H9 (cell line): Measurements from ENCODE around the gene STAB2. TPM values are rescaled to one million over a fixed set of nuclear protein-coding genes. Genes with fewer than 3 reads are reported as not detected.

Experiments used
- DNase-seq: peaks from one replicate; pipeline ENCODE4 v3.0.0-alpha.2; 2017
- H2AFZ ChIP-seq: one replicate; pipeline ENCODE4 v1.6.1; 2013; ENCODE audit warnings: mild to moderate bottlenecking, low read length, control low read depth, moderate library complexity
- H2AK5ac ChIP-seq: 2 replicates; pipeline ENCODE4 v1.6.1; 2013; ENCODE audit warnings: low read length, control low read depth, mixed read lengths; ENCODE audit not compliant: insufficient read length
- H2BK120ac ChIP-seq: one replicate; pipeline ENCODE4 v1.6.1; 2013; ENCODE audit warnings: low read depth, mild to moderate bottlenecking, low read length, control low read depth, inconsistent platforms; ENCODE audit not compliant: poor library complexity, severe bottlenecking
- H2BK12ac ChIP-seq: 2 replicates; pipeline ENCODE4 v1.6.1; 2013; ENCODE audit warnings: low read length, control low read depth, mixed read lengths, low read depth; ENCODE audit not compliant: insufficient read length
- H2BK15ac ChIP-seq: 2 replicates; pipeline ENCODE4 v1.6.1; 2013; ENCODE audit warnings: low read depth, low read length, control low read depth
- H2BK20ac ChIP-seq: one replicate; pipeline ENCODE4 v1.6.1; 2013; ENCODE audit warnings: low read depth, mild to moderate bottlenecking, low read length, control low read depth, inconsistent platforms; ENCODE audit not compliant: poor library complexity, severe bottlenecking
- H2BK5ac ChIP-seq: 2 replicates; pipeline ENCODE4 v1.6.1; 2013; ENCODE audit warnings: low read length, control low read depth, mixed read lengths; ENCODE audit not compliant: insufficient read length
- H3K14ac ChIP-seq: 2 replicates; pipeline ENCODE4 v1.6.1; 2013; ENCODE audit warnings: low read length, control low read depth; ENCODE audit not compliant: insufficient read depth
- H3K18ac ChIP-seq: 2 replicates; pipeline ENCODE4 v1.6.1; 2013; ENCODE audit warnings: low read depth, mild to moderate bottlenecking, mixed read lengths, low read length, control low read depth; ENCODE audit not compliant: insufficient read length
- H3K23ac ChIP-seq: 2 replicates; pipeline ENCODE4 v1.6.1; 2013; ENCODE audit warnings: low read length, control low read depth, mixed read lengths, low read depth; ENCODE audit not compliant: insufficient read length
- H3K23me2 ChIP-seq: 2 replicates; pipeline ENCODE4 v1.6.1; 2013; ENCODE audit warnings: low read depth, mild to moderate bottlenecking, mixed read lengths, low read length, control low read depth; ENCODE audit not compliant: insufficient read length, poor library complexity, severe bottlenecking
- H3K27ac ChIP-seq: 2 replicates; pipeline ENCODE4 v1.5.1; 2013; ENCODE audit warnings: low read length, control low read depth, mixed read lengths, low read depth; ENCODE audit not compliant: insufficient read length
- H3K27me3 ChIP-seq: 2 replicates; pipeline ENCODE4 v1.6.1; 2013; ENCODE audit warnings: low read length, control low read depth, inconsistent platforms; ENCODE audit not compliant: insufficient read depth
- H3K4ac ChIP-seq: 2 replicates; pipeline ENCODE4 v1.6.1; 2013; ENCODE audit warnings: low read depth, mild to moderate bottlenecking, control low read depth, inconsistent platforms, low read length, moderate library complexity
- H3K4me1 ChIP-seq: 2 replicates; pipeline ENCODE4 v1.6.1; 2013; ENCODE audit warnings: low read length, control low read depth, inconsistent platforms; ENCODE audit not compliant: insufficient read depth
- H3K4me2 ChIP-seq: 2 replicates; pipeline ENCODE4 v1.6.1; 2013; ENCODE audit warnings: low read length, control low read depth, mixed read lengths; ENCODE audit not compliant: insufficient read length, insufficient read depth
- H3K56ac ChIP-seq: 2 replicates; pipeline ENCODE4 v1.6.1; 2013; ENCODE audit warnings: low read depth, mild to moderate bottlenecking, mixed read lengths, low read length, control low read depth; ENCODE audit not compliant: insufficient read length
- H3K79me1 ChIP-seq: 2 replicates; pipeline ENCODE4 v1.6.1; 2013; ENCODE audit warnings: low read depth, mild to moderate bottlenecking, moderate library complexity, low read length, control low read depth, inconsistent platforms; ENCODE audit not compliant: insufficient read depth, poor library complexity, severe bottlenecking
- H3K79me2 ChIP-seq: 2 replicates; pipeline ENCODE4 v1.6.1; 2013; ENCODE audit warnings: low read length, control low read depth, inconsistent platforms; ENCODE audit not compliant: insufficient read depth
- H3K9ac ChIP-seq: 2 replicates; pipeline ENCODE4 v1.6.1; 2013; ENCODE audit warnings: low read length, control low read depth, mixed read lengths; ENCODE audit not compliant: insufficient read length; ENCODE audit errors: extremely low read depth
- H3K9me3 ChIP-seq: one replicate; pipeline ENCODE4 v1.6.1; 2013; ENCODE audit warnings: low read depth, low read length, inconsistent platforms; ENCODE audit not compliant: control insufficient read depth
- H3T11ph ChIP-seq: one replicate; pipeline ENCODE4 v1.6.1; 2013; ENCODE audit warnings: mild to moderate bottlenecking, low read length, control low read depth, inconsistent platforms
- H4K20me1 ChIP-seq: one replicate; pipeline ENCODE4 v1.6.1; 2013; ENCODE audit not compliant: control insufficient read depth, insufficient read length, insufficient read depth
- H4K5ac ChIP-seq: 2 replicates; pipeline ENCODE4 v1.6.1; 2013; ENCODE audit warnings: low read depth, mild to moderate bottlenecking, mixed read lengths, low read length, control low read depth; ENCODE audit not compliant: insufficient read length
- H4K8ac ChIP-seq: replicated peaks from 2 replicates; pipeline ENCODE4 v1.6.1; 2013; ENCODE audit warnings: low read length, control low read depth, mixed read lengths, low read depth; ENCODE audit not compliant: insufficient read length
- H4K91ac ChIP-seq: 2 replicates; pipeline ENCODE4 v1.6.1; 2013; ENCODE audit warnings: low read depth, mild to moderate bottlenecking, moderate library complexity, mixed read lengths, low read length, control low read depth; ENCODE audit not compliant: insufficient read length
- H3K27ac Mint-ChIP-seq, 3 experiments: 2 replicates in 2 of 3; 3 replicates in 1 of 3; pipeline ENCODE4 v1.8.0; 2020 to 2021; ENCODE audit warnings: mixed read lengths in 3 of 3, mild to moderate bottlenecking in 1 of 3, moderate library complexity in 1 of 3
- H3K27me3 Mint-ChIP-seq: 2 replicates; pipeline ENCODE4 v1.8.0; 2021; ENCODE audit warnings: low read depth, mild to moderate bottlenecking, moderate library complexity, mixed read lengths
- H3K36me3 Mint-ChIP-seq, 3 experiments: 2 replicates in 2 of 3; 3 replicates in 1 of 3; pipeline ENCODE4 v1.8.0; 2020 to 2021; ENCODE audit warnings: low read depth in 3 of 3, mixed read lengths in 3 of 3; ENCODE audit not compliant: insufficient read depth in 1 of 3
- H3K4me1 Mint-ChIP-seq, 2 experiments: 2 replicates each; pipeline ENCODE4 v1.8.0; 2020; ENCODE audit warnings: mixed read lengths in 2 of 2
- H3K4me3 Mint-ChIP-seq, 2 experiments: 2 replicates in 1 of 2; 3 replicates in 1 of 2; pipeline ENCODE4 v1.8.0; 2020 to 2021; ENCODE audit warnings: mild to moderate bottlenecking in 2 of 2, mixed read lengths in 2 of 2, moderate library complexity in 1 of 2
- H3K9me3 Mint-ChIP-seq, 2 experiments: 2 replicates in 1 of 2; 3 replicates in 1 of 2; pipeline ENCODE4 v1.8.0; 2020; ENCODE audit warnings: mild to moderate bottlenecking in 2 of 2, mixed read lengths in 2 of 2, moderate library complexity in 1 of 2
- WGBS: extraction: QIAGEN DNeasy Blood & Tissue Kit; methylation state at CpG from one replicate; pipeline ENCODE4 v1.1.7; 2013; ENCODE audit warnings: missing lambda C conversion rate, low lambda C conversion rate, mixed read lengths; ENCODE audit not compliant: insufficient read length; ENCODE audit errors: extremely low coverage; 5-methylcytosine and 5-hydroxymethylcytosine counted together
- total RNA-seq: library from RNA; stranded (reverse); gene quantifications from 2 replicates; pipeline ENCODE4 v1.2.1, GENCODE V29; 2021
- TF ChIP-seq, protein P1 (sequence below): fragments of 200-600 bp; sonication (generic); conservative IDR thresholded peaks from 3 replicates; pipeline ENCODE4 v1.8.0; 2021; ENCODE audit warnings: antibody characterized with exemption, mild to moderate bottlenecking

Gene STAB2
- total RNA-seq, 1 experiment from 2014 or later, result 0.02 TPM

GRCh38 chr12:103698752-103699560, 111.9 kb downstream of the STAB2 start:
- Mint-ChIP-seq H3K27ac (no peak overlapping the region; a peak in 1 of 7 replicates), H3K36me3 (no peaks in the 10 kb centered on the region), H3K4me1 (peaks cover 0 to 6% of the 10 kb centered on the region in 2 experiments; a peak in 1 of 4 replicates), H3K4me3 (no peak overlapping the region), H3K27me3 (peaks cover 8% of the 10 kb centered on the region), H3K9me3 (no peaks in the 10 kb centered on the region)
- H2BK5ac ChIP-seq, result no peak overlapping the region
- no peak overlapping the region for H4K91ac ChIP-seq
- no peak overlapping the region for H3K9ac ChIP-seq
- no peak overlapping the region for H3K56ac ChIP-seq
- H3K9me3 ChIP-seq, result no peaks in the 10 kb centered on the region
- no peak for DNase-seq
- H4K5ac ChIP-seq, result no peak overlapping the region
- no peak overlapping the region for H3K27ac ChIP-seq
- H3K23ac ChIP-seq, result no peak overlapping the region
- no peak overlapping the region for H4K8ac ChIP-seq
- H3K23me2 ChIP-seq, result no peaks in the 10 kb centered on the region
- H3K4me2 ChIP-seq, result no peak overlapping the region
- H2BK20ac ChIP-seq, result no peak overlapping the region
- no peak overlapping the region for H2BK15ac ChIP-seq
- WGBS, result no CpG with 5 or more reads among the region's 9 CpGs
- TF ChIP-seq, protein P1, sequence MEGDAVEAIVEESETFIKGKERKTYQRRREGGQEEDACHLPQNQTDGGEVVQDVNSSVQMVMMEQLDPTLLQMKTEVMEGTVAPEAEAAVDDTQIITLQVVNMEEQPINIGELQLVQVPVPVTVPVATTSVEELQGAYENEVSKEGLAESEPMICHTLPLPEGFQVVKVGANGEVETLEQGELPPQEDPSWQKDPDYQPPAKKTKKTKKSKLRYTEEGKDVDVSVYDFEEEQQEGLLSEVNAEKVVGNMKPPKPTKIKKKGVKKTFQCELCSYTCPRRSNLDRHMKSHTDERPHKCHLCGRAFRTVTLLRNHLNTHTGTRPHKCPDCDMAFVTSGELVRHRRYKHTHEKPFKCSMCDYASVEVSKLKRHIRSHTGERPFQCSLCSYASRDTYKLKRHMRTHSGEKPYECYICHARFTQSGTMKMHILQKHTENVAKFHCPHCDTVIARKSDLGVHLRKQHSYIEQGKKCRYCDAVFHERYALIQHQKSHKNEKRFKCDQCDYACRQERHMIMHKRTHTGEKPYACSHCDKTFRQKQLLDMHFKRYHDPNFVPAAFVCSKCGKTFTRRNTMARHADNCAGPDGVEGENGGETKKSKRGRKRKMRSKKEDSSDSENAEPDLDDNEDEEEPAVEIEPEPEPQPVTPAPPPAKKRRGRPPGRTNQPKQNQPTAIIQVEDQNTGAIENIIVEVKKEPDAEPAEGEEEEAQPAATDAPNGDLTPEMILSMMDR, result no peak
- H2AFZ ChIP-seq, result no peak overlapping the region
- H3K27me3 ChIP-seq, result no peaks in the 10 kb centered on the region
- no peaks in the 10 kb centered on the region for H3K79me2 ChIP-seq
- H2AK5ac ChIP-seq, result no peak overlapping the region
- no peak overlapping the region for H3T11ph ChIP-seq
- H3K79me1 ChIP-seq, result no peaks in the 10 kb centered on the region
- H3K14ac ChIP-seq, result no peak overlapping the region
- H3K4ac ChIP-seq, result no peak overlapping the region
- no peak overlapping the region for H2BK120ac ChIP-seq
- no peaks in the 10 kb centered on the region for H4K20me1 ChIP-seq
- no peak overlapping the region for H3K18ac ChIP-seq
- H3K4me1 ChIP-seq, result no peaks in the 10 kb centered on the region
- H2BK12ac ChIP-seq, result no peak overlapping the region
